ENCODE results near the gene DPH7. TPM values are rescaled to one million over a fixed set of nuclear protein-coding genes. Genes with fewer than 3 reads are reported as not detected.

Gene DPH7
- total and polyA plus RNA-seq, 2 of the 8 experiments (the other 6 are each of a cell fraction or from before 2014, with no cell fraction given), result 44.6 to 45.5 TPM

DNA sequence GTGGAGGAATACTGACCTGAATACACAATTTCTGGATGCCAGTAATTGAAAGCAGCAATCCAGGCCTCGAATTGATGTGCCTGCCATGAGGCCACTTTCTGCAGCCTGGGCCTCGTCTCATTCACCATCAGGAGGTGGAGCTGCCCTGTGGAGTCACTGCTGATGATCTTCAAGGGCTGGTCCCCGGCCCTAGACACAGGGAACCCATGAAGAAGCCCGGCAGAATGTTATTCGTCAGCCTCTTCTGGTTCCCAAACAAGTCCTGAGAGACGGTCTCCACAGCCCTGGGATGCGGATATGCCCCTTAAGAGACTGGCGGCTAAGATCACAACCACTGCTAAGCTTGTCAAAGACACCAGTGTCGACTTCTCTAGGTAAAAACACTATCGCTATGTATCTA lies 4.5 kb downstream of the DPH7 start:
- peaks cover 12 to 47% of the 10 kb centered on the region in 2 experiments for H3K79me2 ChIP-seq (ENCODE audit: control insufficient read depth in 1 of 2, insufficient read depth in 2 of 2, low read length in 2 of 2)
- no peak overlapping the region for H3K4me2 ChIP-seq (ENCODE audit: insufficient read depth in 1 of 2, low read depth in 2 of 2, low read length in 2 of 2)
- H4K5ac ChIP-seq (ENCODE audit: insufficient read length, low read depth, low read length), result no peak overlapping the region
- no peak overlapping the region for H2BK5ac ChIP-seq (ENCODE audit: low read depth, low read length)
- H3K18ac ChIP-seq (ENCODE audit: extremely low read depth, low read length), result no peak overlapping the region
- H4K20me1 ChIP-seq (replicated peaks in 1 of 2; ENCODE audit: control insufficient read depth in 1 of 2, insufficient read depth in 2 of 2, low read length in 2 of 2), result peaks cover 7 to 20% of the 10 kb centered on the region in 2 experiments
- H2AK5ac ChIP-seq (ENCODE audit: low read depth, low read length), result no peak overlapping the region
- no peak overlapping the region for H3K23ac ChIP-seq (ENCODE audit: insufficient read length)
- FAIRE-seq, result no peak
- H3K56ac ChIP-seq (replicated peaks; ENCODE audit: insufficient read length, low read depth, low read length), result no peak overlapping the region
- no peak overlapping the region for H3K4ac ChIP-seq (replicated peaks; ENCODE audit: insufficient read length, low read depth, low read length)
- H2BK120ac ChIP-seq (replicated peaks; ENCODE audit: low read depth, low read length), result no peak overlapping the region
- H3K14ac ChIP-seq (ENCODE audit: insufficient read length), result no peak overlapping the region
- H2BK15ac ChIP-seq (ENCODE audit: low read length), result no peak overlapping the region
- H3K27ac ChIP-seq (ENCODE audit: low read depth, low read length), result no peak overlapping the region
- H3K23me2 ChIP-seq (ENCODE audit: low read depth, low read length), result peaks cover 10% of the 10 kb centered on the region; the same call in 1 of the 2 replicates
- H2BK12ac ChIP-seq (ENCODE audit: low read depth, low read length), result no peak overlapping the region
- no peak overlapping the region for H3K9ac ChIP-seq (replicated peaks in 1 of 4; ENCODE audit: extremely low read depth in 1 of 4, low read depth in 3 of 4, low read length in 3 of 4)
- H3K36me3 ChIP-seq (ENCODE audit: control insufficient read depth in 2 of 4, insufficient read depth in 4 of 4, low read length in 3 of 4), result peaks cover 23 to 45% (median 36%) of the 10 kb centered on the region in 4 experiments
- no peaks in the 10 kb centered on the region for H3K27me3 ChIP-seq (replicated peaks in 1 of 4; ENCODE audit: control insufficient read depth in 3 of 4, extremely low read depth in 1 of 4, insufficient read depth in 3 of 4, low read length in 3 of 4)
- peaks cover 0 to 11% (median 3%) of the 10 kb centered on the region in 4 experiments; a peak in 5 of 7 replicates for H3K4me1 ChIP-seq (replicated peaks in 1 of 4; ENCODE audit: control insufficient read depth in 3 of 4, insufficient read depth in 4 of 4, low read length in 3 of 4)
- H4K8ac ChIP-seq (ENCODE audit: extremely low read depth, insufficient read depth, low read length), result no peak overlapping the region
- H3K79me1 ChIP-seq (ENCODE audit: low read depth, low read length), result peaks cover 19% of the 10 kb centered on the region
- CTCF ChIA-PET (ENCODE audit: partially characterized antibody), result interaction anchor here (0.7 to 3.2 kb wide), 4 partner anchors 8 to 757 kb away, joined by 3 to 21 read pairs (median 4); no protein-coding TSS in a partner anchor
- POLR2A ChIA-PET (ENCODE audit: partially characterized antibody), result interaction anchor here (1.2 to 3.7 kb wide), 4 partner anchors 9 to 175 kb away, joined by 3 to 14 read pairs (median 12); no protein-coding TSS in a partner anchor
- no peak overlapping the region for H3K4me3 ChIP-seq (ENCODE audit: extremely low read depth in 1 of 4, insufficient read depth in 2 of 4, low read depth in 3 of 4, low read length in 4 of 4)
- no peak for DNase-seq (ENCODE audit: low read depth in 1 of 2, low spot score in 2 of 2)
- H3K9me3 ChIP-seq (ENCODE audit: insufficient read depth in 2 of 2, low read depth in 1 of 2, low read length in 1 of 2), result no peaks in the 10 kb centered on the region
- no peak overlapping the region for H2AFZ ChIP-seq (ENCODE audit: low read length)
- no peak overlapping the region for H2BK20ac ChIP-seq (ENCODE audit: low read length)
- H4K91ac ChIP-seq (replicated peaks; ENCODE audit: insufficient read length, low read length), result no peak overlapping the region
- WGBS, 2 experiments (ENCODE audit: extremely low coverage in 1 of 2, insufficient coverage in 1 of 2, insufficient read length in 1 of 2, insufficient replicate concordance in 2 of 2, low coverage in 1 of 2, low lambda C conversion rate in 2 of 2, missing lambda C conversion rate in 1 of 2), result 95% methylated on average over 10 of the region's 10 CpGs; no CpG with 5 or more reads in 1 of the 2 experiments
- TF ChIP-seq KDM5A (IDR thresholded peaks at IDR 0.05; ENCODE audit: low read length) (no peak), CHD1 (IDR thresholded peaks at IDR 0.05; ENCODE audit: low read depth, low read length) (no peak), BACH1 (IDR thresholded peaks at IDR 0.05; ENCODE audit: low read length) (no peak), RBBP5 (IDR thresholded peaks at IDR 0.05; ENCODE audit: borderline replicate concordance, low read depth, low read length) (no peak), CTBP2 (IDR thresholded peaks at IDR 0.05; ENCODE audit: borderline replicate concordance, insufficient read depth, insufficient read length, low read length) (no peak), TAF7 (optimal IDR thresholded peaks at IDR 0.05; ENCODE audit: borderline replicate concordance, low read depth, low read length) (no peak), POU5F1 (IDR thresholded peaks at IDR 0.05; ENCODE audit: low read depth, low read length) (no peak)
